CD8-positive, alpha-beta memory T cell (primary cell): ENCODE measurements around the gene PRSS38. TPM values are rescaled to one million over a fixed set of nuclear protein-coding genes. Genes with fewer than 3 reads are reported as not detected.

Source experiments
- CTCF ChIA-PET: fragments of 350-600 bp; sonication (Branson Sonifier 250); formaldehyde crosslinking; loops from one replicate; lab custom pipeline; 2021; ENCODE audit warnings: antibody characterized with exemption; lab: Charles Lee
- POLR2A ChIA-PET: fragments of 350-600 bp; sonication (Branson Sonifier 250); formaldehyde crosslinking; loops from one replicate; lab custom pipeline; 2021; ENCODE audit warnings: antibody characterized with exemption; lab: Charles Lee
- DNase-seq, 5 donors: peaks; one replicate each; pipeline versions ENCODE4 v3.0.0 to v3.0.0-alpha.2; 2020 to 2022; ENCODE audit warnings: mixed read lengths in 1 of 5
- H3K27ac ChIP-seq: one replicate; pipeline ENCODE4 v1.7.0; 2013; ENCODE audit warnings: low read depth, mild to moderate bottlenecking, low read length, moderate library complexity
- H3K27me3 ChIP-seq: 2 replicates; pipeline ENCODE4 v1.7.0; 2013; ENCODE audit warnings: low read length, mild to moderate bottlenecking; ENCODE audit not compliant: insufficient read depth, poor library complexity, severe bottlenecking
- H3K36me3 ChIP-seq: 2 replicates; pipeline ENCODE4 v1.7.0; 2013; ENCODE audit warnings: mild to moderate bottlenecking, low read length, moderate library complexity; ENCODE audit not compliant: insufficient read depth
- H3K4me1 ChIP-seq: 2 replicates; pipeline ENCODE4 v1.7.0; 2013; ENCODE audit warnings: mild to moderate bottlenecking, low read length, moderate library complexity; ENCODE audit not compliant: insufficient read depth
- H3K4me3 ChIP-seq: 2 replicates; pipeline ENCODE4 v1.7.0; 2013; ENCODE audit warnings: mild to moderate bottlenecking, low read length
- H3K9me3 ChIP-seq: 2 replicates; pipeline ENCODE4 v1.7.0; 2013; ENCODE audit warnings: mild to moderate bottlenecking, low read length
- H3K27ac Mint-ChIP-seq, 8 donors: one replicate each; pipeline ENCODE4 v1.8.0; 2020 to 2021; ENCODE audit warnings: mixed read lengths in 8 of 8, mild to moderate bottlenecking in 6 of 8, inconsistent platforms in 3 of 8, moderate library complexity in 3 of 8
- H3K27me3 Mint-ChIP-seq, 2 donors: one replicate each; pipeline ENCODE4 v1.8.0; 2020 to 2021; ENCODE audit warnings: mixed read lengths in 2 of 2, mild to moderate bottlenecking in 1 of 2, moderate library complexity in 1 of 2
- H3K36me3 Mint-ChIP-seq, 3 donors: one replicate each; pipeline ENCODE4 v1.8.0; 2020 to 2021; ENCODE audit warnings: mixed read lengths in 3 of 3, inconsistent platforms in 1 of 3, mild to moderate bottlenecking in 1 of 3
- H3K4me1 Mint-ChIP-seq, 3 donors: one replicate each; pipeline ENCODE4 v1.8.0; 2020 to 2021; ENCODE audit warnings: mixed read lengths in 3 of 3, inconsistent platforms in 1 of 3, mild to moderate bottlenecking in 1 of 3
- H3K4me3 Mint-ChIP-seq, 7 donors: one replicate each; pipeline ENCODE4 v1.8.0; 2020 to 2021; ENCODE audit warnings: mixed read lengths in 7 of 7, mild to moderate bottlenecking in 6 of 7, moderate library complexity in 4 of 7, inconsistent platforms in 2 of 7
- H3K9me3 Mint-ChIP-seq, 5 donors: one replicate each; pipeline ENCODE4 v1.8.0; 2020 to 2022; ENCODE audit warnings: mixed read lengths in 5 of 5, mild to moderate bottlenecking in 3 of 5, moderate library complexity in 2 of 5, inconsistent platforms in 1 of 5
- polyA plus RNA-seq: library from polyadenylated mRNA; unstranded; fragments of 300-500 nt; fragmentation: Illumina TruSeq; gene quantifications from one replicate; pipeline ENCODE4 v1.2.3, GENCODE V29; 2021
- total RNA-seq, 2 experiments: library from RNA; stranded (reverse); gene quantifications; one replicate each; pipeline ENCODE4 v1.2.3, GENCODE V29; 2021

Gene PRSS38
- total and polyA plus RNA-seq, 3 experiments from 2014 or later: not detected

DNA sequence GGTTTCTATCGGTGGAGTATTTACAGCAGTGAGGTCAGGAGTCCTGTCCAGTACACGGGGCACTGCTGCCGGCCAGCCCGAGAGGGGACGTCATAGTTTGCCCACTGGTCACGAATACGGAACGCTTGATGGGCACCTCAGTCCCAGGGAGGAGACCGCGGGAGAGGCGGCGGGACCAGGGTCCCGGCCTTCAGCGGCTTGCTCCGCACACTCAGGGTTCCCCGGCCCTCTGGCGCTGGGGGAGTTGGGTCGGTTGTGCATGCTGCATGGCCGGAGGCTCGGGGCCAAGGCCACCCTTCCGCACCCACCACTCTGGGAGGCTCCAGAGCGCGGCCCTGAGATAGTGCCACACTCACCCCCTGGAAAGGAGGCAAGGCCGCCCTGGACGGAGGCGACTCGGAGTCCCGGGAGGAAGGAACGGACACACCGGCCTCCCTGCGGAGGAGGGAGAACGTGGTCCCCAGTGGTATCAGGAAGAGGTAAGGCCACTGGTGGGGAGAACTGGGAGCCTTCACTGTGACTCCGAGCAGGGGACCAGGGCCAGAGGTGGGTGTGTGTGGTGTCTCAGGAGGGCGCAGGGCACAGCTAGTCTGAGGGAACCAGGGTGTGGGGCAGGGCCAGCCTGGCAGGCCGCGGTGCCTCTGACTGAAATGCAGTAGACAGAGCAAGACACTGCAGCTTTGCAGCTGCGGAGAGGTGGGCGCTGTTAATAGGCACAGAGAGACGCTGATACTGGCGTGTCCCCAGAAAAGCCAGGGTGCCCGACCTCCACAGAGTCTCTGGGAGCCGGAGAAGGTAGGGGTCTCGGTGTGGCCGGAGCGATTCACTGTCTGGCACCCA lies 28.6 kb upstream of the PRSS38 start:
- Histone ChIP-seq H3K4me3 (peak overlapping the region; percentile 73), H3K36me3 (no peaks in the 10 kb centered on the region), H3K27me3 (no peaks in the 10 kb centered on the region), H3K4me1 (peaks cover 16% of the 10 kb centered on the region), H3K9me3 (no peaks in the 10 kb centered on the region), H3K27ac (no peak overlapping the region)
- CTCF ChIA-PET: interaction anchor here (1.1 to 4.7 kb wide), 4 partner anchors 8 to 23 kb away, joined by 3 to 47 read pairs (median 8); no protein-coding TSS in a partner anchor
- Mint-ChIP-seq H3K36me3 (peaks cover 0 to 8% (median 4%) of the 10 kb centered on the region in 3 donors), H3K27ac (peak overlapping the region; percentile 47 to 94 (median 78)), H3K4me1 (peaks cover 5 to 29% (median 14%) of the 10 kb centered on the region in 3 donors), H3K27me3 (no peaks in the 10 kb centered on the region), H3K9me3 (no peaks in the 10 kb centered on the region), H3K4me3 (peak overlapping the region; percentile 81 to 95 (median 86))
- POLR2A ChIA-PET: interaction anchor here (1.2 to 2.7 kb wide), 3 partner anchors 13 to 354 kb away, joined by 3 to 36 read pairs (median 13); no protein-coding TSS in a partner anchor
- DNase-seq: peak in 1 of 5 donors; percentile 53

DNA sequence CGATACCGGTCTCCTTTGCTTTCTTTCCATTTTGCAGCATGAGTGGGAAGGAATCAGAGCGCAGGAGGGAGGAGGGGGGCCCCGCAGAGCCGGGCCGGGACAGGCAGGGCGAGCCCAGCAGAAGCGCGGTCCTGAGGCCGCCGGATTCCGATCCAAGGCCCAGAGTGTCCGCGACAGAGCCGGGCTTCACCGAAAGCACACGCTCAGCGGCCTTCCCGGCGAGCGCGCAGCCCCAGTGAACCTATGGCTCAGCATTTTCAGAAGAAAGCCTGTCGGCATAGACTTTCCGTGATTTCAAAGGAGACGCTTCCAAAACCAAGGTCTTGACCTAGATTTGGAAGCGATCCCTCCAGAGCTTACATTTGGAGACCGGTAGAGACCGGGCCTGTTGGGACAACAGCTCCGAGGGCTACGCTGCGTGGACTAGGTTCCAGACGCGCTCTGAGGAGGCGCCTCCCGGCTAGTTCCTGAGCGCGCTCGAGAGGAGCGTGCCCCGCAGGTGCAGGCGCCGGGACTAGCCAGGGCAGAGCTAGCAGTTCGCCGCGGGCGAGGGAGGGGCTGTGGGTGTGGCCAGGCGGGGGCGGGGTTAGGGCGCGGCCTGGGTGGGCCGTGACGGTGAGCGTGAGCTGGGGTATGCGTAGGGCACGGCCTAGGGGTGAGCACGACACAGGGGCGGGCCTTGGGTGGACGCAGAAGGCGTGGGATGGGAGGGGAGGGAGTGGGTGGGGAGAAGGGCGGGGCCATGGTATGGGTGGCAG lies 27.8 kb upstream of the PRSS38 start:
- Mint-ChIP-seq H3K4me3 (peak overlapping the region; percentile 81 to 95 (median 86)), H3K4me1 (peaks cover 5 to 29% (median 14%) of the 10 kb centered on the region in 3 donors), H3K27ac (peak overlapping the region; percentile 47 to 94 (median 78)), H3K27me3 (no peaks in the 10 kb centered on the region), H3K36me3 (peaks cover 0 to under 1% (median under 1%) of the 10 kb centered on the region in 3 donors), H3K9me3 (no peaks in the 10 kb centered on the region)
- Histone ChIP-seq H3K27ac (peak overlapping the region; percentile 33), H3K36me3 (no peaks in the 10 kb centered on the region), H3K4me1 (peaks cover 16% of the 10 kb centered on the region), H3K4me3 (peak overlapping the region; percentile 73), H3K27me3 (no peaks in the 10 kb centered on the region), H3K9me3 (no peaks in the 10 kb centered on the region)
- POLR2A ChIA-PET: interaction anchor here (0.5 to 2.7 kb wide), 6 partner anchors 14 to 1721 kb away, joined by 3 to 36 read pairs (median 3); partner anchors contain the start of gene ITPKB
- CTCF ChIA-PET: interaction anchor here (1.0 to 4.7 kb wide), 5 partner anchors 9 to 166 kb away, joined by 3 to 47 read pairs (median 4); no protein-coding TSS in a partner anchor
- peak; percentile 88 to 98 (median 93) for DNase-seq

DNA sequence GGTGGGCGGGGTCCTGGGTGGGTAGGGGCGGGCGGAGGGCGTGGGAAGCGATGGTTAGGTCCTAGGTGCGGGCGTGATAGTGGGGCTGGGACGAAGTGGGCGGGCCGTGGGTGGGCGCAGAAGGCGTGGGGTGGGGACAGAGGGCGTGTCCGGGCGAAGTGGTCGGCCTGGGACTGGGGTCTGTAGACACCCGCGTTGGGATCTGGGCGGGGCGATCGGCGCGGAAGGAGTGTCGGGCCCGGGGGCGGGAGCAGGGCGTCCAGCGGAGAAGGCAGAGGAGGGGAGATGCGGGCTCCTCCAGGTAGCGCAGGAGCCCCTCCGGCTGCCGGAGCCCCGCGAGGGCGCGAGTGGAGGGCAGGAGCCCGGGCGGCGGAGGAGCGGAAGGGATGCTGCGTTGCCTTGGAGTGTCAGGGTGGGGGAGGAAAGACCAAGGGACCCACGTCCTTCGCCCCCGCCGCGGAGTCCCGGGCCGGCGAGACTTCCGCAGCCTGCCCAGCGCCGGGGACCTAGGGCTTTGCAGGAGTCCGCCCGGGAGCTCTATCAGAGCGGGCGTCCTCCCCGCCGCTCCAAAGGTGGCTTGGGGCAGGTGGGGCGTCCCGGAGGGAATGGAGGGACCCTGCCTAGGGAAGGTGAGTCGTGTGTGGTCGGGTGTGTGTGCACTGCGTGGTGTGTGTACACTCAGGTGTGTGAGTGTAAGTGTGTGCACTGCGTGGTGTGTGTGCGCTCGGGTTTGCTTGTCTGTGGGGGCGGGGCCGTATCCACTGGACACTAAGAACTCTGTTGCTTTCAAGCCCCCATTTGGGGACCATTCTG lies 27.0 kb upstream of the PRSS38 start:
- DNase-seq: peak in 2 of 5 donors; percentile 79 to 83
- no peaks in the 10 kb centered on the region for H3K9me3 ChIP-seq
- ChIA-PET CTCF (interaction anchor here (1.0 to 4.7 kb wide), 5 partner anchors 9 to 165 kb away, joined by 3 to 47 read pairs (median 4); no protein-coding TSS in a partner anchor), POLR2A (interaction anchor here (0.6 to 2.7 kb wide), 6 partner anchors 14 to 1049 kb away, joined by 3 to 36 read pairs (median 3); partner anchors contain the start of gene ITPKB)
- H3K9me3 Mint-ChIP-seq: no peaks in the 10 kb centered on the region
- no peaks in the 10 kb centered on the region for H3K36me3 ChIP-seq
- H3K36me3 Mint-ChIP-seq: no peaks in the 10 kb centered on the region
- H3K27ac Mint-ChIP-seq: peak overlapping the region in 6 of 8 donors; percentile 32 to 91 (median 73)
- H3K4me3 ChIP-seq: peak overlapping the region; percentile 61
- no peaks in the 10 kb centered on the region for H3K27me3 ChIP-seq
- peaks cover 5 to 29% (median 14%) of the 10 kb centered on the region in 3 donors for H3K4me1 Mint-ChIP-seq
- H3K4me3 Mint-ChIP-seq: peak overlapping the region; percentile 81 to 95 (median 86)
- H3K4me1 ChIP-seq: peaks cover 16% of the 10 kb centered on the region
- H3K27me3 Mint-ChIP-seq: no peaks in the 10 kb centered on the region
- H3K27ac ChIP-seq: no peak overlapping the region

DNA sequence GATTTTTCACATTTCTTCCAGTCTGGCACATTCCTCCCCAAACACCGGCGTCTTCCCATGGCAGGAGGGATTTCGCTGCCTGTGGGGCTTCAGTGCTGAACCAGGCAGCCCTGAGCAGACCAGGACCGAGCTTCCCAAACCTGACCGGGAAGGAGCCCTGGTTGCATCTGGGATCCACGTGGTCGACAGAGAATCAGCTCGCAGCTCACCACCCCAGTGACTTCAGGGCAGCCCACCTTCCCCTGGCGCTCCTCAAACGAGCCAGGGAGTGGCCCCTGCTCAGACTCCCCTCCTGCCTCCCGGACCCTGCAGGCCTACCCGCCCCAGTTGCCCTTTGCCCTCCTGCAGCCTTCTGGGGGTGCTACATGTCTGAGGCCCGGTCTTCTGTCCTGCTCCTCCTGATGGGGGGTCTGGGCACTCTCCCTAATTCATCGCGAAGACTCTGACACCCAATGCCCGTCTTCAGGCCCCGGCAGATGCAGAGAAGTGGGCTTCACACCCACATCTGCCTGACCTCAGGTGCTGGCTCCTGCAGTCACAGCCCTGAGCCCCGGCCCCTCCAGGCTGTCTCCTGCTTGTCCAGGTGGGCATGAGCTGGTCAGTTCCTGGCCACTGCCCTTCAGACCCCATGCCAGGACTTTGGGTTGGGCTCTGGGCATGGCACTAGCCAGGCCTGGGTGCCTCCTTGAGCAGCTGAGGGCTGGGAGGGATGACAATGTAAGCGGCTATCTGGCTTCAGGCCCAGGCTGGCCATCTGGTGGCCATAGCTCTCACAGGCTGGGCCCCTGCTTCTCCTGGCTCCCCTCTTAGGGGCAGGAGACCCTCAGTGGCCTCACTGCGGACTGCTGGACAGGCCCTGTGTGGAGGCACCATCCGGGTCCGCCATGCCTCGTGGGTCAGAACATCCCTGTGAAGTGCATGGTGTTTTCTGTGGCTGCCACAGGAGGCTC lies 26.1 kb upstream of the PRSS38 start:
- Mint-ChIP-seq H3K27me3 (peaks cover 0 to 2% of the 10 kb centered on the region in 2 donors), H3K36me3 (no peaks in the 10 kb centered on the region), H3K27ac (peak overlapping the region in 4 of 8 donors; percentile 62 to 91 (median 84)), H3K4me1 (peaks cover 5 to 29% (median 14%) of the 10 kb centered on the region in 3 donors), H3K9me3 (no peaks in the 10 kb centered on the region), H3K4me3 (peak overlapping the region; percentile 81 to 95 (median 86))
- no peaks in the 10 kb centered on the region for H3K36me3 ChIP-seq
- ChIA-PET CTCF (interaction anchor here (4.7 kb wide), 1 partner anchor 25 kb away, joined by 47 read pairs; no protein-coding TSS in a partner anchor), POLR2A (interaction anchor here (0.6 to 2.7 kb wide), 2 partner anchors 15 to 24 kb away, joined by 3 to 36 read pairs; no protein-coding TSS in a partner anchor)
- no peaks in the 10 kb centered on the region for H3K9me3 ChIP-seq
- peak in 1 of 5 donors; percentile 47 for DNase-seq
- H3K4me3 ChIP-seq: peak overlapping the region; percentile 61
- H3K27me3 ChIP-seq: no peaks in the 10 kb centered on the region
- H3K4me1 ChIP-seq: peaks cover 16% of the 10 kb centered on the region
- H3K27ac ChIP-seq: no peak overlapping the region

DNA sequence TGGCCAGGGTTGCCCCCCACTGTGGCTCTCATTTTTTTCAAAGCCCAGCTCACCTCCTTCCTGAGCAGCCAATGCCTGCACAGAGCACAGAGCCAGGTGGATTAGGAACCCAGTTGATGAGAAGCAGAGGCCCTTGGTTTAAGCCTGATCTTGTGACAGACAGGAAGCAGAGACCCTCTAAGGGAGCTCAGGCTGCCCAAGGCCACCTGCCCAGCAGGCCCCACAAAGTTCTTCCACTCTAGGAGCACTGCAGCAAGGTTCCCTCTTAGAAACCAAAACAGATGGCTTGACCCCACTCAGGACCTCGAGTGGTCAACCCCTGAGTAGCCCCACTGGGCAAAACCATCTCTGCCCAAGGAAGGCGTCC lies 25.5 kb upstream of the PRSS38 start:
- Mint-ChIP-seq H3K27me3 (peaks cover 0 to 5% of the 10 kb centered on the region in 2 donors), H3K27ac (peak overlapping the region in 1 of 8 donors; percentile 73), H3K4me1 (peaks cover 5 to 29% (median 14%) of the 10 kb centered on the region in 3 donors), H3K9me3 (no peaks in the 10 kb centered on the region), H3K4me3 (peak overlapping the region in 3 of 7 donors; percentile 22 to 95 (median 84)), H3K36me3 (no peaks in the 10 kb centered on the region)
- H3K36me3 ChIP-seq: no peaks in the 10 kb centered on the region
- CTCF ChIA-PET: interaction anchor here (4.7 kb wide), 1 partner anchor 26 kb away, joined by 47 read pairs; no protein-coding TSS in a partner anchor
- no peaks in the 10 kb centered on the region for H3K9me3 ChIP-seq
- H3K4me1 ChIP-seq: peaks cover 16% of the 10 kb centered on the region
- POLR2A ChIA-PET: no interaction called here
- H3K27ac ChIP-seq: no peak overlapping the region
- no peak for DNase-seq
- no peaks in the 10 kb centered on the region for H3K27me3 ChIP-seq
- no peak overlapping the region for H3K4me3 ChIP-seq

DNA sequence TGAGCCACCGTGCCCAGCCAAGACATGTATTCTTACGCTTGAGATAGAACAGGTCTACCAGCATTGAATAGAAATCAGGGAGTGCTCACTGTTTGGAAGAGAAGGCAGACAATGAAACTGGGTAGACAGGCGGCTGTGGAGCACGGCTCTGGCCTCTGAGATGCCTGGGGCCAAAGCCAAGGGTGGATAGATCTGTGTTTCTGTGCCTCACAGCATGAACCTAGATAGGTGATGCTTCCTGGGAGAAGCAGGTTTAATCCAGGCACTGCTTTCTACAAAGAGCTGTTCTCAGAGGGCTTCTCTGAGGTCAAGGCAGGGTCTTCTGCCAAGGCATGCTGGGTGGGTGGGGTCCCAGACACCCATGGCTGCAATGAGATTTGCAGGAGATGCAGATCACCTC lies 24.6 kb upstream of the PRSS38 start:
- POLR2A ChIA-PET: no interaction called here
- H3K27ac Mint-ChIP-seq: peak overlapping the region in 5 of 8 donors; percentile 23 to 58 (median 39)
- DNase-seq: no peak

More for the DNA sequence above, 24.6 kb upstream of the PRSS38 start:
- no peak overlapping the region for H3K4me3 ChIP-seq
- CTCF ChIA-PET: interaction anchor here (1.3 kb wide), 1 partner anchor 29 kb away, joined by 4 read pairs; no protein-coding TSS in a partner anchor
- peaks cover 0 to 5% of the 10 kb centered on the region in 2 donors for H3K27me3 Mint-ChIP-seq
- no peaks in the 10 kb centered on the region for H3K36me3 ChIP-seq
- H3K4me1 ChIP-seq: peaks cover 16% of the 10 kb centered on the region
- no peaks in the 10 kb centered on the region for H3K9me3 ChIP-seq
- peaks cover 5 to 28% (median 14%) of the 10 kb centered on the region in 3 donors for H3K4me1 Mint-ChIP-seq
- H3K27me3 ChIP-seq: no peaks in the 10 kb centered on the region
- peak overlapping the region in 3 of 7 donors; percentile 18 to 34 (median 18) for H3K4me3 Mint-ChIP-seq
- H3K27ac ChIP-seq: no peak overlapping the region
- no peaks in the 10 kb centered on the region for H3K36me3 Mint-ChIP-seq
- no peaks in the 10 kb centered on the region for H3K9me3 Mint-ChIP-seq
